HG02852 (cell line): Measurements from ENCODE around the gene ADISSP.

ENCODE experiments used
- ATAC-seq: cut with Tn5 transposase; IDR thresholded peaks from one replicate; pipeline ENCODE4 v1.9.1; 2021; ENCODE audit warnings: mild to moderate bottlenecking, moderate library complexity; ENCODE audit not compliant: unreplicated experiment

Gene ADISSP

DNA sequence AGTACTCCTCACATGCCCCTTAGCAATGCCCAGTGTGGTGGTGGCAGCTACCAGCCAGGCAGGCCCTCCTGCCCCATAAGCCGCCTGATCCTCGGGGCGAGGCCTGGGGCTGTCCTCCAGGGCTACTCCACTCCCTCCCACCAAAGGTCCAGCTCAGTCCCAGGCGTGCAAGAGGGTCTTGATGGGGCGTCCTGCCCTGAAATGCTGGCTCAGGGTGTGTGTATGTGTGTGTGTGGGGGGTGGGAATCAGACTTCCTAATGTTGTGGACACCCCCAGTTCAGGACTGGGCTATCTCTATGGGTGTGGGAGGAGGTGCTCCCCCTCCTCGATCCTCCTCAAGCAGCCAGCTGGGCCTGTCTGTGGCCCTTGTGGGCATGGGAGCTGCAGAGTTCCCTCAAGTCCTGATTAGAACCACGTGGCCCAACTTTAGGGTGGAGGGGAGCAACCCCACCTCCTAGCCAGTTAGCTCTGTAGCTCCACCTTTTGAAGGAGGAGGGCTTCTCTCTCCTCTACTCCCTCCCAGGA, 27.6 kb downstream of the ADISSP start:
- ATAC-seq: no peak

DNA sequence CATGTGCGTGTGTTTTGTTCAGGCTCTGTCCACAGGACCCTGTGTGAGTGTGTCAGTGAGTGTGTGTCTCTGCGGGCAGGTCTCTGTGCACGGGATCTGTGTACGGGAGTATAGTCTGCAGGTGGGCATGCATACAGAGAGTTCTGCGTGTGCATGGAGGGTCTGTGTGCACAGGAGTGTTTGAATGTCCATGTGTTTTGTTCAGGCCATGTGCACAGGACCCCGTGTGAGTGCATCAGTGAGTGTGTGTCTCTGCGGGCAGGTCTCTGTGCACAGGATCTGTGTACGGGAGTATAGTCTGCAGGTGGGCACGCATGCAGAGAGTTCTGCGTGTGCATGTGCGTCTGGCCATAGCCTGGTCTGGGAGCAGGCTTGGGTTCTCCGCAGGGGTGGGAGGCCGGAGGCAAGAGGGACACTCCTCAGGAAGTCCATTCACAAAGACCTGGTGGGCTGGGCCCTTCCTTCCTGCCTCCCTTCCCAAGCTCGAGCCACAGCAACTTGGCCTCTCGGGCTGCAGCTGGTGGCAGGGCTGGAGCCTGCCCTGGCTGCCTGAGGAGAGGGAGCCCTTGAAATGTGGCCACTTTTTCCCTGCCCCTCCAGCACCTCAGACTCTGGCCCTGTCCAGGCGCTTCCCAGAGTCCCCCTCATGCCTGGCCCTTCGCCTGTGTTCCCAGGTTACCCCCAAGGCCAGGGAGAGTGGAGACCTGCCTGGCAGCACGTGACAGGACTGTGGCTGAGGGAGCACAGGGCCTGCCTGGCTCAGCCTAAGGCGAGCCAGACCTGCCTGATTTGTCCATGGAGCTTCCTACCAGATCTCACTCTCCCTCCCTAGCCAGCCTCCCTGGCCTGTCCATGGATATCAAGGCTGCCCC, 28.3 kb downstream of the ADISSP start:
- ATAC-seq: no peak

DNA sequence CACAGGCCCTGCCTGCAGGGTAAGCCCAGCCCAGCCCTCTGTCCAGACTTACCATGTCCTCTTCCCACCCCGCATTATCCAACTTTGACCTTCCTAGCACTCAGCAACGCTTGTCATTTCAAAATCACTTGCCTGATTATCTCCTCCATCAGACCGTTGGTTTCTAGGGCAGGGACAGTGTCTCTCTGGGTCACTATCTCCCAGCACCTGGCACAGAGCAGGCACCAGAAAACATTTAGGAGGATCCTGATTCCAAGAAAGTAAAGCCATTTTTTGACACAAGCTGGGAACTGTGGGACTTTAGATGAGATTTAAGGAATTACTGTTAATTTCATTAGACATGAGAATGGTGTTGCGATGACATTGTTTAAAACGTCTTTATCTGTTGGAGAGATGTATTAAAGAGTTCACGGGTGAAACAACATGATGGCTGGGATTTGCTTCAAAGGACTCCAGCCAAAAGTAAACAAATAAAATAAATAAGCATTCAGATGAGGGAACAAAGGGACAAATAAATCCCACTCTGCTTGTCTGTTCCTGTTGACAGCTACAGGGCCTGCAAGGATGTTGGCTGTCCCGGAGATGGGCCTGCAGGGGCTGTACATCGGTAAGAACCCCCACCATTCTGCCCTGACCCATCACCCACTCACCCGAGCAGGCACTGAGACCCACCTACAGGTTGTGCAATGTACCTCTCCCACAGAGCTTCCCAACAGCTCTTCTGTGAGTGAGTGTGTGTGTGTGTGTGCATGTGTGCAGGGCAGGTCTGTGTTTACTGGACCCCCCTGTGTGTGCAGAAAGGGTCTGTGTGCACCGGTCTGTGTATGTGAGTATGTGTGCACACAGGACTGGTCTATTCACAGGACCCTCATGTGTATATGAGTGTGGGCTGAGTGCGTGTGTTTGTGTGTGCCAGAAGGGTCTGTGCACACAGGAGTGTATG, 29.2 kb downstream of the ADISSP start:
- no peak for ATAC-seq

DNA sequence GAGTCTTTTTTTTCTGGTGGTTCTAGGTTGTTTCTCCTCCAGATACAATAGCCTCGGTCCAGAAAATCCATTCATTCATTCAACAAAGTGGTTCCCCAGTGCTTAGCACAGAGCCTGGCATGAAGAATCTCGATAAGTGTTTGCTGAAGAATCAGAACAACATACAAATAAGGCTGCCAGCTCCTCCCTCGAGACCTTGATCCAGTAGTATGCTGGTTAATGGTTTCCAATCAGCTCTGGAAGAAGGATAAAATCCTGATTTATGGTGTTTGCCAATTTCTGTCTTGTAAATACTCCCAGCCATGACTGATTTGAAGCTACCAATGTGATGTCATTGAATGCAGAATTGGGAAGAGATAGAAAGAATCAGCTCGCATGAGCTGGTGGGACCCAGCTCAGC, 31.8 kb downstream of the ADISSP start:
- ATAC-seq: no peak

DNA sequence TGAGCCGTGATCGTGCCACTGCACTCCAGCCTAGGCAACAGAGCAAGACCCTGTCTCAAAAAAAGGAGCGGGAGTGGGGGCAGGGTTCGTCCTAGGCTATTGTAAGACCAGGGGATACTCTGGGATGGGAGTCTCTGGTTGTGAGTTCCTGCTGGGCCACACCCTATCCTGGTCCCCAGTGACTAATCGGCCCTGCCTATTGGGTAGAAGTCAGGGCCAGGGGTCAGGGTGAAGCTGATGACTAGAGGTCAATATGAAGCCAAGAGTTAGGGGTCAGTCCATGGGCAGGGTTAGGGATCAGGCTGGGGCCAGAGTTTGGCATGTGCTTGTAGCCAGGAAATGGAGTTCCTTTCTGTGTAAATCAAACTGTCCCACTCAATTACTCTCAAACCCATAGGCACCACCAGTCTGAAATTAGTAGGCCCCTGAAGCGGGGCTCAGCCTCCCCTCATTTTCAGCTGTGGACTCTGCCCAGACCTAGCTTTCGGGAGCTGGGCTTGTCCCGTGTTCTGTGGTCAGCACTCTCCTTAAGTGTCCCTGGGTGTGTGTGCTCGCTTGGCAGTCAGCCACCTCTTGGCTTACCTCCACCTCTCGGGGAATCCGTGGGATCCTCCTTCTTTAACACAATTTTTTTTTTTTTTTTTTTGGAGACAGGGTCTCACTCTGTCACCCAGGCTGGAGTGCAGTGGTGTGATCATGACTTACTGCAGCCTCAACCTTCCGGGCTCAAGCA, 33.3 kb downstream of the ADISSP start:
- no peak for ATAC-seq

DNA sequence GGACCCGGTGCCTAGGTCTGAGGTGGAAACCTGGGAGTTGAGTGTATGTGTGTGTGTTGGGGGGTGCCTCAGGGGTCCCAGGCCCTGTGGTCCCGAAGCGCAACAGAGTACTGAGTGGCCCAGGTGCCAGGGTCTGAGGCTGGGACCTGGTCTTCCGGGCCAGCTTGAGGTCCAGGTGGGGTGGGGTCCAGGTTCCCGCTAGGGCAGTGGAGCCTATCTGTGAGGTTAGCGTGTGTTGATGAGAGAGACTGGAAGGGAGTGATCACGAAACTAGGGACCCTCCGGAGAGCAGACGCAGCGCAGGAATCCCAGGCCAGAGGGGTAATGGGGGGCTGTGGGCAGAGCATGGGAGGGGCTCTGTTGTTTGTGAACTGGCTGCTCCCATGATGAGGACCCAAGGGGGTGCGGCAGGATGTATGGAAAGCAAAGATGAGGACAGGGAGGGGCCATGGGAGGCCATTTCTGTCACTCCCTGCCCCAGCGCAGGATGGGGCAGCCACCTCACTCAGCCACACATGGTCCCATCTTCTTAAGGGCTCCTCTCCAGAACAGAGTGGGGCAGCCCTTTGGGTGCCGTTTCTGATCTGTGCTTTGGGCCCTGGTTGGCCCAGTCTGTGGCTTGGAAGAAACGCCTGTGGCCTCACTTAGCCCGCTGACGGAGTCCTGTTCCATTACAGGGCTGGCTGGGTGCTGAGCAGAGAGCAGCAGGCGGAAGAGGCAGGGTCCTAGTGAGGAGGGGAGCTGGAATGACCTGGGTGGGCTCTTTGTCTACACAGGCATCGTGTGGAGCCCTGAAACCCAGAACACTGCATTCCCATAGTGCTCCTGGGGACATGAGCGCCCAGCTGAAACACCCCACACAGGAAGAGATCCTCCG, 34.2 kb downstream of the ADISSP start:
- no peak for ATAC-seq

DNA sequence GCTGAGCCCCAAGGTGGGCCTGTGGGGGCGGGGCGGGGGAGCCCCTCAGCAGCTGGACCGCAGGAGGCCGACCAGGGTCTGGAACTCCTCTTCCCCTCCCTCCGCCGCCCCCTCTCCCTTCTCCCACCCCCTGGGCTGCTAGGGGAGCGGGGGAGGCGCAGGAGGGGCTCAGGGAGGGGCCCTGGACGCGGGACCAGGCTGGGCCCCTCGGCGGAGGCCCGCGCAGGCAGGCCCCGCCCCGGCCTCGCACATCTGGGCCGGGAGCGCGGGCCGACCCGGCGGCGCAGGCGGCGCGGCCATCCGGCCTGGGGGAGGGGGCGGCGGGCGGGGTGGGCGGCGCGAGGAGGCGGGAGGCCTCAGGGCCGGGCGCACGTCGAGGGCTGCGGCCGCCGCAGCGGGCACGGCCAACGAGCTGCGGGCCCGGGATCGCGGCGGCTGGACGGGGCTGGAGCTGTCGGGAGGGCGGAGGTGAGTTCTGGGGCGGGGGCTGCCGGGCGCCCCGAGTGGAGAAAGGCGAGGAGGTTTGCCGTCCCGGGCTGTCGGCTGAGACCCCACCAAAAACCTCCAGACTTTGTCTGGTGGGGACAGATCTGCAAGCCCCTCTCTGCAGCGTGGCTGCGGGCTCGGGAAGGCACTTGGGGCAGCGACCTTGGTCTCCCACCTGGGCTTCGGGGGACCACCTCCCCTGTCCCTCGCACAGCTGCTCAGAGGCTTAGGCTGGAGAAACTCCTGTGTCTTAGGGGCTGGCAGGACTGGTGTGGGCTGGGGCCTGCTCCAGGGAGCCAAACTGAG, 35.0 kb downstream of the ADISSP start, which contains the start of gene HSPA12B:
TSS of gene HSPA12B (plus strand) at position 359 of the 792 bp plus-strand sequence. CDS start 5,990 bp downstream, outside the sequence.
- ATAC-seq: no peak

DNA sequence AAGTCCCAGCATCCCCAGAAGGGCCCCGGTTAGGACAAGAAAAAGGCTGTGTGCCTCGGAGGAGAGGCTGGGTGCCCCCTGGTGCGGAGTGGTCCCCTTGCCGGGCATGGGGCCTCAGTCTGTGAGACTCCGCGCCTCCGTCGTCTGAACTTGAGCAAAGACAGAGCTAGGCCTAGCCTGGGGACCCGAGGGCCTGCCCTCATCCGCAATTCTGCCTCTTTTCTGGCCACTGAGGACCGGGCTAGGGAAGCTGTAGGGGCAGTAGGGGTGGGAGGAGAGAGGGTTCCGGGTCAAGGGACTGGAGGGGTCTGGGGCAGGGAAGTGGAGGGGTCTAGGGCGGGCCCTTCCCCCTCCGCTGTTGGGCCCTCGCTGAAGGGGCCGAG, 35.6 kb downstream of the ADISSP start:
- ATAC-seq: no peak

DNA sequence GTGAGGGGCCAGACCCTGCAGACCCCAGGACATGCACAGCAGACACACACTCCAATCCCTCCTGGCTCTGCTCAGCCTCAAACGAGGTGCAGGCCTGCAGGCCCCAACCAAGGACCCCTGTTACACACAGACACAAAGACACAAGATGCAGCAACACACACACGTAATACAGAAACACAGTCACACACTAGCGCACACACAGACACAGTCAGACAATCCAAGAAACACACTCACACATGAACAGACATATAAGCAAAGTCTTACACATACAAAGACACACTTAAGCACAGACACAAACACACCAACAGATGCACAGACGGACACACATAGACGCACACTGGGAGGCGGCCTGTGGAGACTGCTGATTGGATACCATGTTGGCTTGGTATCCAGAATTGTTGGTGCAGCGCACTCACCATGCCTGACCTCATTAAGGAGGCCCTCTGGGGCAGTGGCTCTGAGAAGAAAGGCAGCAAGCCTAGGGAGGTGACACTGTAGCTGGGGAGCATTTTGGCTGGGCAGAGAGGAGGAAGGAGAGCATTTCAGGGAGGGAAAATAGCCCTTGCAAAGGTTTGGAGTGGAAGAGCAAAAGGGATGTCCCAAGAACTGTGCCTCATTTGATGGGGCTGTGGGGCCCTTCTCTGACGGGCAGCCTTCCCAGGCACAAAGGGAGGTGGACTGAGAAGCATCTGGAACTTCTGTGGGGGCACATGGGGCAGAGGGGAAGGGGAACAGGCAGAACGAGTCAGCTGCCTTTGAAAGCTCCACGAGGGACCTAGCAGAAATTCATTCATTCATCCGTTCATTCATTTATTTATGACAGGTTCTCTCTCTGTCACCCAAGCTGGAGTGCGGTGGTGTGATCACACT, 36.5 kb downstream of the ADISSP start:
- no peak for ATAC-seq

DNA sequence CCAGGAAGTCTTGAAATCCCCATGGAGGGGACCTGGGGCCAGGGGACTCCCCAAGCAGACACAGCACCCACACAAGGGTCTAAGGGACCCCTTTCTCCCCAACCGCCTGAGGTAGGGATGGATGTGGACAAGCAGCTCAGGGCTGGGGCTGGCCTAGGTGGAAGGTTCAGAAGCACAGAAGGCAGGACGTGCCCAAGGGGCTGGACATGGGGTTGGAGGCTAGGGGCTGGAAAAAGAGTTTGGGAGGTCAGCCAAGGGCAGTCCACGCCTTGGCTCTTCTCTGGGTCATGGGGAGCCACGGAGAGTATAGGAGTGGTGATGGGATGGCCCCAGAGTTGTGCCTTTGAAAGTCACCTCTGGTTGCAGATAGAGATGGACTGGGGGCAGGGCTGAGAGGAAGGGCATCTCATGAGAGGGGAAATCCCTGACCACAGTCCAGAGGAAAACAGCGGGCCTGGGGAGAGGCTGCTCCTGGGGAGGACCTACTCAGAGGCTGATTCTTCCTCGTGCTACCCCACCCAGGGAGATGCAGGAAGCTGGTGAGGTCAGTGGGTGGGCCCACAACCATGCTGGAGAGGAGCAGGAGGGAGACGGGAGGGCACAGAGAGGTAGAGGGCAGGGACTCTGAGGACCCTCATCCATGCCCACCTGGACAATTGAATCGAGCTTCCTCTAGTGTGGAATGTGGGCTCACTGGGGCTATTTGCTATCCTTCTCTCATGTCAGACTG, 37.6 kb downstream of the ADISSP start:
- ATAC-seq: no peak

DNA sequence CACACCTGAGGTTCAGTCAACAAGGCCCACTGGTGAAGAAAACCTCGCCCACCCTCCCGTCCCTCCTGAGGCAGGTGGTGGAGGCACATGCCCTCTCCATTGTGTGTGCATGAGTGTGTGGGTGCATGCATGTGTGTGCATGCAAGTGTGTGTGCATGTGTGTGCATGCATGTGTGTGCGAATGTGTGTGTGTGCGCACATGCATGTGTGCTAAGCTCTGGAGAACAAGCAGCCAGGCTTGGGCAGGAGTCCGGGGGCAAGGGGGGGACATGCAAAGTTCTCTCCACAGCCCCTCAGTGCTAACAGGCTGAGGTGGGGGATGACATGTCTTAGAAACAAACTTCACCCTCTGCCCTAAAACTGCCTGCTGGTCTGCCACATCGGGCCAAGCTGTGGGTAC, 38.2 kb downstream of the ADISSP start:
- no peak for ATAC-seq

DNA sequence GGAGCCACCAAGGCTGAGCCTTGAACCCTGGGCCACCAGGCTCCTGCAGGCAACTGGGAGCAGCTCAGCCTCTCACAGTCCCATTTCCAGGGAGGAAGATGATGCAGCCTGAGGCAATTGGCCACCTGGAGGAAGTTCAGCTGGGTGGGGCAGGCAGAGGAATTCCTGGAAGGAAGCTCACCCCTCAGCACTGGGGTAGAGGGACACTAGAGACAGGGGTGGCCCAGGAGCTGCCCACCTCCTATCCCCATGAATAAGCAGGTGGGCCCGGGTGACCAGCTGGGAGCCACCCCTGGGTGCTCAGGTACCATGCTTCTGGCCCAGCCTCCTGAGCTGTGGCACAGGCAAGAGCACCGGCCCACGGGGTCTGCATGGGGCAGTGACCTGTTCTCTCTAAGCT, 38.7 kb downstream of the ADISSP start:
- no peak for ATAC-seq

DNA sequence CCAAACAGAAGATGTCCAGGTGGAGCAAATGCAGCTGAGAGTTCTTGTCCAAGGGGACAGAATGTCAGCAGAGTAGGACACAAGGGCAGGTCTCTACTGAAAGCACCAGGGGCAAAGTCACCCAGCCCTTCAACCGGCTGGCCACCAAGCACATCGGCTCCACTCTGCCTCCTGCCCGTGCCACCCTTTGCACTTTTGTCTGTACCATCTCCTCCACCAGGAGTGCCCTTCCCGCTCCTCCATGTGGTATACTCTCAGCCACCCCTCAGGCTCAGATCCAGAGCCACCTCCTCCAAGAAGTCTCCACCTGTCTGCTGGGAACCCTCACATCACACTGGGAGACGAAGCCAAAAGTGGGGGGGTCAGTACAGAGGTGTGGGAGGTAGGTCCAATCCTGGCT, 39.2 kb downstream of the ADISSP start:
- ATAC-seq: no peak

DNA sequence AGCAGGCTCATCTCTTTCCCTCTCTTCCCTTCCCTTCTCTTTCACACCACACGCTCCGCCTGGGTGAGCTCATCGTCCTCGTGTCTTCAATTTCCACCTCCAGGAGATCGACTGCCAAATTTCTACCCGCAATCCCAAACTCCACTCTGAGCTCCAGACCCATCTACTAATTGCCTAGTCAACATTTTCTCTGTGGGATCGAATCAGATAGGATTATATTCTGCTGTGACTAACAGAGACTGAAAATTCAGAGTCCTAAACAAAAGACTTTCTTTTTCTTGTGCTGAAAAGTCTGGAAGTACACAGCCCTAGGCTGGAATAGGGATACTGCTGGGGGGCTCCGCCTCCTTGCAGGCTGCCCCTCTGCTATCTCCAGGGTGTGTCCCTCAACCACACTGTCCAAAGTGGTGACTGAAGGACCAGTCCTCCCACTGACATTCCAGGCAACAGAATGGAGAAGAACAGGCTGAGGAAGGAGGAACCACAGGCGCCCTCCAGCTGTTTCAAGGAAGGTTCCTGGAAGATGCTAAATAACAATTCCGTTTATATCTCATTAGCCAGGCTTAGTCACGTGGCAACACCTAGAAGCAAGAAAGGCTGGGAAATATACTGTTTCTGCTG, 40.0 kb downstream of the ADISSP start:
- no peak for ATAC-seq

DNA sequence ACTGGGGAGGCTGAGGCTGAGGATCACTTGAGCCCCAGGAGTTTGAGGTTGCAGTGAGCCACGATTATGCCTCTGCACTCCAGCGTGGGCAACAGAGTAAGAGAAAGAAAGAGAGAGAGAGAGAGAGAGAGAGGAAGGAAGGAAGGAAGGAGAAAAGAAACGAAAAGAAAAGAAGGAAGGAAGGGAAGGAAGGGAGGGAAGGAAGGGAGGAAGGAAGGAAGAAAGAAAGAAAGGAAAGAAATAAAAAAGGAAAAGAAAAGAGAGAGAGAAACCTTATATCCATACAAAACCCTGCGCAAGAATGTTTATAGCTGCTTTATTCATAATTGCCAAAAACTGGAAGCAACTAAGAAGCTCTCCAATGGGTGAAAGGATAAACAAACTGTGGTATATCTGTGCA, 43.2 kb downstream of the ADISSP start:
- no peak for ATAC-seq

DNA sequence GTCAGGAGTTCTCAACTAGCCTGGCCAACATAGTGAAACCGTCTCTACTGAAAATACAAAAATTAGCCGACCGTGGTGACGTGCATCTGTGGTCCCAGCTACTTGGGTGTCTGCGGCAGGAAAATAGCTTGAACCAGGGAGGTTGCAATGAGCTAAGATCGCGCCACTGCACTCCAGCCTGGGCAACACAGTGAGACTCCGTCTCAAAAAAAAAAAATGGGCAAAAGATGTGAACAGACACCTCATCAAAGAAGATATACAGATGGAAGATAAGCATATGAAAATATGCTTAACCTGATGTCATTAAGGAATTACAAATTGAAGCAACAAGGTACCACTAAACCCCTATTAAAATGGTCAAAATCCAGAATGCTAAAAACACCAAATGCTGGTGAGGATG, 44.3 kb downstream of the ADISSP start:
- ATAC-seq: no peak

DNA sequence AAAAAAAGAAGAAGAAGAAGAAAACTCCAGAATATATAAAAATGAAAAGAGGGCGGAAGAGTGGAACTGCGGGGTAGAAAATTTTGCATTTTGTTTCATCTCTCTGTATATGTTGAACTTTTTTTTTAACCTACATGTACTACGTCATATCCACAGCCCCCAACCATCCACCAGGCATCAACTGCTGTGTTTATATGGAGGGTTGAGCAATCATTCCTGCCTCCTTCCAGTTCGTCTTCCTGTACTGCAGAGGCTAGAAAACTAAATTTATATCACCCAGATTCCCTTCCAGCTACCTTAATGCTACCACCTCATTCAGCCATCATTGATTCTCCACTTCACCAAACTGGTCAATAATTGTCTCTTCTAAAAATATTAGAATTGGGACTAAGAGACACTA, 45.6 kb downstream of the ADISSP start:
- no peak for ATAC-seq
